GM21619 (cell line): ENCODE results near the gene CD300LB.
"Not testable (repeated sequence)": the region's sequence is repeated elsewhere in the genome, so short reads cannot be mapped to it uniquely, and the experiment has no call there.

ENCODE experiments used
- ATAC-seq: cut with Tn5 transposase; IDR thresholded peaks from one replicate; pipeline ENCODE4 v1.9.1; 2021; ENCODE audit not compliant: unreplicated experiment

Gene CD300LB

DNA sequence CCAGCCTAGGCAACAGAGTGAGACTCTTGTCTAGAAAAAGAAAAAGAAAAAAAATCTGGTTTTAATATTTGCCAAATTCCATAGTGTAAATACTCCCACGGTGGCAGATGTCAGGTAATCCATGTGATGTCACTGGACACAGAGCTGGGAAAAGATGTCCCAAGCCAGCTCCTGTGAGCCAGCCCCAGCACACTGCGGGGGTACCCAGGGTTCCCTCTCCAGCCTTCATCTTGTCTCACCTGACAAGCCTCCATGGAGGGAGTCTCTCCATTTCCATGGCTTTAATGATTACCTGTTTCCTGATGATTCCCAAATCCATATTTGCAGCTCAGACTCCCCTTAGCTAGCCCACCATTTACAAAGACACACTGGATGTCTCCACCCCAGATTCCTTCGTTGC lies 4.6 kb downstream of the CD300LB start:
- ATAC-seq = no peak

GRCh38 chr17:74525781-74526288 lies 5.4 kb downstream of the CD300LB start:
- ATAC-seq = no peak

DNA sequence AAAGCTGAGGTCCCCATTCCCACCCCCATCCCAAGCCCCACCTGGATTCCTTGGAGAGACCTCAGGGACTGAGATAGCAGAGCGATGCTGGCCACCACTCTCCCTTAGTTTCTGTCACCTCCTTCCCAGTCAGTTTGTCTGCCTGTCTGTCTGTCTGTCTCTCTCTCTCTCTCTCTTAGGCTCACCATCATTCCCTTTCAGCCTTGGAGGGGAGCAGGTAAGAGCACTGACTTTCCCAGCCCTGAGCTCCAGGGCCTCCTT lies 5.9 kb downstream of the CD300LB start:
- no peak for ATAC-seq

DNA sequence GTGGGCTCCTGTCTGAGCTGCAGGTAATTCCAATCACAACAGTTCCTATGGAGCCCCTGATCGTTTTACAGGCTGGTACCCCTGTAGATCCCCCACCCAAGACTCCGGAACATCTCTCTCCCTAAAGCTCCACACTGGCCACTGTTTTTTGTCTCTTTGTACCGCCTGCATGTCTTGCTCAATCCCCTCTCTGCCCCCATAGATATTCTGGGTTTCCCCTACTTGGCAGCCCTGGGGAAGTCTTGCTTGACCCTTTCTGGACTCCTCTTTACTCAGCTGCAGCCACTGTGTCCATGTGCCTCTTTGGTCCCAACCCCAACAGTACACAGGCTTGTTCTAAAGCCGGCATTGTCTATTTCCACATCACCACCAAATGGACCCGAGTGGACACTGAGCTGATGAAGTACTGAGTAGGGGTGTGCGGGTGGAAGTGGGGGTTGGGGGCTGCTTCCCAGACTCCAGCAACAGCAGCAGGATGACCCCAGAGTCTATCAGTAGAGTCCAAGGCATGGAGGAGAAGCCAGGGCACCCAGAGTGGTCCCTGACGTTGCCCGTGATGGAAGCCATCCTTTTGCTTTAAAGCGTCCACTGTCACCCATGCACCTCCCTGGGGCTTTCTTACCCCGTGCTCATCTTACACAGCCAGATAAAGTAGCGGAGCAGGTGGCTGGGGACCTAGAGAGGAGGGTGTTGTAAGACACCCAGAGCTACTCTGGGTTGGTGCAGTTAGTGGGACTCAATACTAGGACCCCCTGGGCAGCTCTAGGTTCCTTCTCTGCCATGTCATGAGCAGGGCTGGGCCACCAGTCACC lies 6.4 kb downstream of the CD300LB start:
- ATAC-seq = no peak

DNA sequence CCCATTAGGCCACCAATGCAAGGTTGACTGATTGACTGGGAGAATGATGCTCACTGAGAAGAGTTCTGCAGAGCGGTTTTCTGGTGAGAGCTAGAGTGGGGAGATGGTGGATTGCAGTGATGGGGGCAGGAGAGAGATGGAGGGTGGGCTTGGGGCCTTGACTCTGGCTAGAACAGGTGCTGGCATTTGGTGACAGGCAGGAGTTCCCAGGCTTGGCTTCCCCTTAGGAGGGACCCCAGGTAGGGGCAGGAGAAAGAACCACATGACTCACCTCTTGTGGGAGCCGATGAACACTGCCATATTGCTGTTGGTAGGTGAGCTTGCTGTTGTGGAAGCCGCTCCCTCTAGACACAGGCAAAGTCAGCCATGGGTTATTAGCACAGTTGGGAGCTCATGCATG lies 8.0 kb downstream of the CD300LB start:
- ATAC-seq = no peak

DNA sequence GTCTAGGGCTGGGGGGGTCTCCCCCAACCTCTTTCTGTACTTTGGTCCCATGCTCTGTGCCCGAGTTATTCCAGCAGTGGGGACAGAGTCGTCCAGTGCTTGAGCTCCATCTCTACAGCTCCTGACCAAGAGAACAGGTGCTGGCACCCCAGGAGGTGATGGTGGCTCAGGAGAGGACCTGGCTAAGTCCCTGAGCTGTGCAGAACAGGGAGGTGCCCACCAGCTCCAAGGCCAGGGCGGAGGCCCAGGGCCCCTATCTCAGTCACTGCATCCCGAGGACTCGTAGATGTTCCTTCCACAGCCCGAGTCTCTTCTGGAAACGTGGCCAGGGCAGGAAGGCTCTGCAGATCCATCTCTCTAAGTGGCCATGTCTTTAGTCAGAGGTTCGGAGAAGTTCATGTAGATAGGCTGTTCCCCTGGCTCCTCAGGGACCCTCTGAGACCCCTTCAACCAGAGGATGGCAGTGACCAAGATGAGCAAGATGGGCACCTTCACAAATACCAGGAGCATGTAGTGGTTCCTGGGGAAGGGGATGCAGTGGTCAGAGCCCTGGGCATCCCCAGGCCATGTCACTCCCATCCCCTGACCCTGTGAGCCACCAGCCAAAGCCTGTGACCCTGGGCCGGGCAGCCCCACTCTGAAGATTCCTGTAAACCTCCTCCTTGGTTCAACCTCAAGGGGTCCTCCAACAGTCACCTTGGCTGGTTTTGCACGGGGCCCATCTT lies 8.7 kb downstream of the CD300LB start:
- ATAC-seq = no peak

DNA sequence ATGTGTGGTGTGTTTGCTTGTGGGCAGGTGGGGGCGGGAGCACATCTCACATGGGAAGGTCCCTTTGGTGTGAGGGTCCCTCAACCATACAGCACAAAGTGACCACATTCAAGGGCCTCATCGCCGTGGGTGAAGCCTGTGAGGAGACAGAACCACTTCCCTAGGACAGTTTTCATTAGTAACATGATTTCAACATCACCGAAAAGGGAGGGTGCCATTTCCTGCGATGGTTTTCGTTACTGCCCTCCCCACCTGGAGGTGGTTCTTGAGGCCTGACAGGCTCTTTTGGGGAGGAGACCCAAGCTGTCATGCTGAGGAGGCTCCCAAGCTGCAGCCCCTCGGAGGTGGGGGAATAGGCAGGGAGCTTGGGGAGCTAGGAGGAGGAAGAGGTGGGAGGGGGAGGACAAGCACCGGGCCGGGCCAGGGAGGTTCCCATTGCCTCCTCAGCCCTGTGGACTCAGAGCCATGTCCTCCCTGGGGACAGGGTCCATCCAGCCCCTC lies 9.5 kb downstream of the CD300LB start:
- ATAC-seq = no peak

GRCh38 chr17:74520790-74521480 lies 10.3 kb downstream of the CD300LB start:
- no peak for ATAC-seq

DNA sequence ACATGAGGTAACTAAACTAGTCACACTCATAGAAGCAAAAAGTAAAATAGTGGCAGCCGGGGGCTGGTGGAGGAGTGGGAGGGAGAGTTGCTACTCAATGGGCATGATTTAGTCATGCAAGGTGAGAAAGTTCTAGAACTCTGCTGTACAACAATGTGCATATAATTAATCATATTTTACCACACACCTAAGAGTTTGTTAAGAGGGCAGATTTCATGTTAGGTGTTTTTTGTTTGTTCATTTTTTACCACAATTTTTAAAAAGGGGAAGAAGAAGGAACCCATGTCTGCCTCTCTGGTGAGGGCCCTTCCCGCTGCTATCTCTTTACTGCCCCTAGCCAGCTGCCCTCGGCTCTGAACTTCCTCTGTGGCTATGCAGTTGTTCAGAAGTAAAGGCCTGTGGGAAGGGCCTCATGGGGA lies 11.2 kb downstream of the CD300LB start:
- no peak for ATAC-seq

DNA sequence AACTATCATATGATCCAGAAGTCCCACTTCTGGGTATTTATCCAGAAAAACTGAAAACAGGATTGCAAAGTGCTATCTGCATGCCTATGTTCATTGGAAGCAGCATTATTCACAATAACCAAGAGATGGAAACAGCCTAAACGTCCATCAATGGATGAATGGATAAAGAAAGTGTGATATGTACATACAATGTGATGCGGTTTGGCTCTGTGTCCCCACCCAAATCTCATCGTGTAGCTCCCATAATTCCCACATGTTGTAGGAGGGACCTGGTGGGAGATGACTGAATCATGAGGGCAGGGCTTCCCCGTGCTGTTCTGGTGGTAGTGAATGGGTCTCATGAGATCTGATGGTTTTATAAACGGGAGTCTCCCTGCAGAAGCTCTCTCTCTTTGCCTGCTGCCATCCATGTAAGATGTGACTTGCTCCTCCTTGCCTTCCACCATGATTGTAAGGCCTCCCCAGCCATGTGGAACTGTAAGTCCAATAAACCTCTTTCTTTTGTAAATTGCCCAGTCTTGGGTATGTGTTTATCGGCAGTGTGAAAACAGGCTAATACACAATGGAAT lies 12.8 kb downstream of the CD300LB start:
- ATAC-seq = not testable (repeated sequence)

GRCh38 chr17:74516561-74517328 lies 14.5 kb downstream of the CD300LB start:
- no peak for ATAC-seq

GRCh38 chr17:74515941-74516340 lies 15.3 kb downstream of the CD300LB start:
- no peak for ATAC-seq

DNA sequence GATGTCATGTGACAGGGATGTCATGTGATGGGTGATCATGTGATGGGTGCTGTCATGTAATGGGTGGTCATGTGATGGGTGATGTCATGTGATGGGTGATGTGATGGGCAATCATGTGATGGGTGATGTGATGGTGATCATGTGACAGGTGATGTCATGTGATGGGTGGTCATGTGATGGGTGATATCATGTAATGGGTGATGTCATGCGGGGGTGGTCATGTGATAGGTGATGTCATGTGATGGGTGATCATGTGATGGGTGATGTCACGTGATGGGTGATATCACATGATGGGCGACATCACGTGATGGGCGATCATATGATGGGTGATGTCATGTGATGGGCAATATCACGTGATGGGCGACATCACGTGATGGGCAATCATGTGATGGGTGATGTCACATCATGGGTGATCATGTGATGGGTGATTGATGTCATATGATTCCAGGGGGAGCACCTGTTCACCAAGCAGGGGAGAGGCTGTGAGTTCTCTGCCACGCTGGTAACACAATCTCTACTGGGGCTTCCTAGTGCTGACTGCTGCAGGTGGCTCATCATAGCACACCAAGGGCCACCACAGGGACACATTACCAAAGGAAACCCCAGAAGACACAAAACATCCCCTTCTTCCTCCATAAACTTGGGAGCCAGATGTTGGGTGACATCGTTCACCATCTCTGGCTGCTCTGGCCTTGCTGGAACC lies 16.5 kb downstream of the CD300LB start:
- ATAC-seq = no peak

DNA sequence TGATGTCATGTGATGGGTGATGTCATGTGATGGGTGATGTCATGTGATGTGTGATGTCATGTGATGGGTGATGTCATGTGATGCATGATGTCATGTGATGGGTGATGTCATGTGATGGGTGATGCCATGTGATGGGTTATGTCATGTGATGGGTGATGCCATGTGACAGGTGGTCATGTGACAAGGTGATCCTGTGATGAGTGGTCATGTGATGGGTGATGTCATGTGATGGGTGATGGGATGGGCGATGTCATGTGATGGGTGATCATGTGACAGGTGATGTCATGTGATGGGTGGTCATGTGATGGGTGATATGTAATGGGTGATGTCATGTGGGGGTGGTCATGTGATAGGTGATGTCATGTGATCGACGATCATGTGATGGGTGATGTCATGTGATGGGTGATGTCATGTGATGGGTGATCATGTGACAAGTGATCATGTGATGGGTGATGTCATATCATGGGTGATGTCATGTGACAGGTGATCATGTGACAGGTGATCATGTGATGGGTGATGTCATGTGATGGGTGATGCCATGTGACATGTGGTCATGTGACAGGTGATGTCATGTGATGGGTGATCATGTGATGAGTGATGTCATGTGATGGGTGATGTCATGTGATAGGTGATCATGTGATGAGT lies 17.2 kb downstream of the CD300LB start:
- no peak for ATAC-seq

DNA sequence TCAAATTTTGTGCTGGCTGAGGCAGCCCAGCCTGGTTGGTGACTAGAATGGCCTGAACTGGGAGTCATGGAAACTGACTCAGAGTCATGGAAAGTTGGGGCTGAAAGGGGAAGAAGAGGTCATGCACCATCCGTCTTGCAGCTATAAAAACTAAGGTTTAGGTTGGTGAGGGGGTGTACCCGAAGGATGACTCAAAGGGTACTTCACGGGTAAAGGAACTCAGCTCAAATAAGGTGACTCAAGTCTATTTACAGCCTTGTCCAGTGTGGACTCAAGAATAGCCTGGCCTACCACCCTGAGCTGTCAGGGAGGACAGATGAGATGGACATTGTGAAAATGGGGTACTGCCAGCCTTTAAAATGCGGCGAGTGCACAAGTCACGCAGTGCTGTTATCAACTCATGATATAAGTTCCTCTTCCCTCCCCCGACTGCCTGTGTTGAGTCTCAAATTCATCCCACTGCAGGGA lies 18.6 kb downstream of the CD300LB start:
- peak; percentile 58 for ATAC-seq

DNA sequence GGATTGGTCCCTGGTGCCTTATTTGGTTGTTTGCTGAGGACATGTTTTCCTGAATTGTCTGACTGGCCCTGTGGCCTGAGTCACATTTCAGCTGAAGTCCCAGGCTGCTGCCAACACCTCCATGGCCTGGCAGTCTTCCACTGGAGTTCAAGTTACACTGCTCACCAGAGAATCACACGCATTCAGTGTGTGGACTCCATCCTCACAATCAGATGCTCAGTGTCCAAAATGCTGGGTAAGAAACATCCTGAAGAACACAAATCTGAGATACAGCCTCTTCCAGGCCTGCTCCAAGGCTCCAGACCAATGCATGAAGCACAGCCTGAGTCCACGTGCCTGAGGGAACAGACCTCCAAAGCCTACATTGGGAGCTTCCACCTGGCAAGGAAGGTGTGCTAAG lies 19.2 kb downstream of the CD300LB start:
- ATAC-seq = no peak

- ATAC-seq = no peak
These were observed 23.1 kb downstream of the CD300LB start for GRCh38 chr17:74508156-74508555.

DNA sequence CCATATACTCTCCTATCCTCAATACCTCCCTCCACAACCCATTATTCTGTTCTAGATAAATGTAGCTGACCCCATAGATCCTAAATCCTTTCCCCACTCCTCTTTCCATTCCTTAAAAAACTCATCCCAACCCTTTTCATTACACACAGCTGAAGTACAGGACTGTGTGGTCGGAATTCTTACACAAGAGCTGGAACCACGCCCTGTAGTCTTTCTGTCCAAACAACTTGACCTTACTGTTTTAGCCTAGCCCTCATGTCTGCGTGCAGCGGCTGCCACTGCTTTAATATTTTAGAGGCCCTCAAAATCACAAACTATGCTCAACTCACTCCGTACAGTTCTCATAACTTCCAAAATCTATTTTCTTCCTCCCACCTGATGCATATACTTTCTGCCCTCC lies 27.3 kb downstream of the CD300LB start:
- not testable (repeated sequence) for ATAC-seq

DNA sequence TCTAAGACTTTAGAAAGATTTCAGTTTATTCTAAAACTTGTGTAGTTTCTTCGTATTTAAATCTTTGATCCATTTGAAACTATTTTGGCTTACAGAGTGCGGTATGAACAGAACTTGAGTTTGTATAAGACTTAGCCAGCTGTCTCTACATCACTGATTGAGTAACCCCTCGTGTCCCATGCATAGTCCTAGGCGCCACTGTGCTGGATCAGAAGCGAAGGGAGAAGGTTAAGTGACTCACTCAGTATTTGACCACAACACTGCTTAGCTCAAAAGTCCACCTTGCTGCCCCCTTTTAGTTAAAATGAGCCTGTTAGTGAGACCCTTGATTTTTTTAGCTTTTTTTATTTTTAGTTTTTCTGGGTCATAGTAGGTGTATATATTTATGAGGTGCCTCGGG lies 28.4 kb downstream of the CD300LB start:
- no peak for ATAC-seq
